K562 (cell line): ENCODE data around the gene SLC16A2.

Experiments used
- CTCF ChIP-seq, 3 experiments: IDR thresholded peaks in 2 of 3; conservative IDR thresholded peaks in 1 of 3; 2 replicates each; pipeline ENCODE4 v1.5.1; 2011 to 2012; ENCODE audit warnings: low read length in 3 of 3, mild to moderate bottlenecking in 3 of 3, control low read depth in 2 of 3, improper control_type of control experiment in 1 of 3, inconsistent platforms in 1 of 3, low read depth in 1 of 3, mixed read lengths in 1 of 3, moderate library complexity in 1 of 3; ENCODE audit not compliant: insufficient read depth in 2 of 3
- HOMEZ ChIP-seq: fragments of 250-450 bp; sonication (Bioruptor Pico); IDR thresholded peaks from 2 replicates; pipeline ENCODE4 v1.4.0; 2020; ENCODE audit warnings: mild to moderate bottlenecking, moderate library complexity
- KAT2B ChIP-seq: IDR thresholded peaks from one replicate; pipeline ENCODE4 v1.6.1; 2012; ENCODE audit warnings: low read depth, mild to moderate bottlenecking, control low read depth, inconsistent platforms, low read length, moderate library complexity
- KLF1 ChIP-seq: fragments of 450-650 bp; IDR thresholded peaks from 2 replicates; pipeline ENCODE4 v1.6.1; 2016; ENCODE audit warnings: missing genetic modification characterization, missing compliant biosample characterization
- RAD21 ChIP-seq, 2 experiments: fragments of 250-450 bp in 1 of 2; fragments of 450-650 bp in 1 of 2; sonication (Bioruptor Pico) in 1 of 2; formaldehyde crosslinking in 1 of 2; IDR thresholded peaks in 1 of 2; conservative IDR thresholded peaks in 1 of 2; 2 replicates each; pipeline versions ENCODE4 v1.4.0 to v1.8.0; 2020 to 2022; ENCODE audit warnings: mild to moderate bottlenecking in 2 of 2, moderate library complexity in 1 of 2
- TARDBP ChIP-seq: fragments of 450-650 bp; IDR thresholded peaks from 2 replicates; pipeline ENCODE4 v1.6.1; 2016
- TEAD4 ChIP-seq, 2 experiments: sonication (generic) in 1 of 2; formaldehyde crosslinking in 1 of 2; IDR thresholded peaks; 2 replicates each; pipeline versions ENCODE4 v1.6.1 to v1.8.0; 2012 to 2022; ENCODE audit warnings: borderline replicate concordance in 1 of 2, inconsistent platforms in 1 of 2, low read length in 1 of 2, mild to moderate bottlenecking in 1 of 2, missing genetic modification reagents in 1 of 2
- THRB ChIP-seq: fragments of 450-650 bp; formaldehyde crosslinking; conservative IDR thresholded peaks from 2 replicates; pipeline ENCODE4 v1.4.0; 2022; ENCODE audit warnings: mild to moderate bottlenecking, missing genetic modification characterization
- ZBTB12 ChIP-seq: fragments of 250-450 bp; sonication (Bioruptor Pico); IDR thresholded peaks from 2 replicates; pipeline ENCODE4 v1.4.0; 2020
- ZNF354B ChIP-seq: fragments of 250-450 bp; sonication (Bioruptor Pico); IDR thresholded peaks from 2 replicates; pipeline ENCODE4 v1.4.0; 2020
- ZNF407 ChIP-seq: fragments of 450-650 bp; IDR thresholded peaks from 2 replicates; pipeline ENCODE4 v1.6.1; 2016; ENCODE audit warnings: low read depth

GRCh38 chrX:74389016-74389722 is 32.1 kb upstream of the SLC16A2 start:
- no peak for TF ChIP-seq TEAD4 (IDR thresholded peaks at IDR 0.05; ENCODE audit: low read length)
- no peak for TF ChIP-seq TEAD4 (CRISPR knock-in tag; IDR thresholded peaks at IDR 0.05; ENCODE audit: borderline replicate concordance)
- no peak for TF ChIP-seq CTCF (IDR thresholded peaks at IDR 0.05 in 2 of 3, conservative IDR thresholded peaks at IDR 0.05 in 1 of 3; ENCODE audit: insufficient read depth in 2 of 3, low read depth in 1 of 3, low read length in 3 of 3)
- no peak for TF ChIP-seq RAD21 (CRISPR knock-in tag; conservative IDR thresholded peaks at IDR 0.05 in 1 of 2, IDR thresholded peaks at IDR 0.05 in 1 of 2)
- TF ChIP-seq HOMEZ = no peak
- TF ChIP-seq ZNF407 = no peak
- TF ChIP-seq KAT2B = no peak
- TF ChIP-seq ZNF354B = no peak
- TF ChIP-seq TARDBP = no peak
- TF ChIP-seq THRB (CRISPR knock-in tag) = no peak
- no peak for TF ChIP-seq KLF1 (tag)
- no peak for TF ChIP-seq ZBTB12
